Activated CD8-positive, alpha-beta memory T cell treated with anti-CD3 and anti-CD28 coated beads, Interleukin-2, amount 50 U/mL, for 1 hour (primary cell): ENCODE results near the gene LRRC1.

Source experiments
- DNase-seq: peaks from one replicate; pipeline ENCODE4 v3.0.0-alpha.2; 2020; ENCODE audit errors: extremely low read depth

The LRRC1 gene

DNA sequence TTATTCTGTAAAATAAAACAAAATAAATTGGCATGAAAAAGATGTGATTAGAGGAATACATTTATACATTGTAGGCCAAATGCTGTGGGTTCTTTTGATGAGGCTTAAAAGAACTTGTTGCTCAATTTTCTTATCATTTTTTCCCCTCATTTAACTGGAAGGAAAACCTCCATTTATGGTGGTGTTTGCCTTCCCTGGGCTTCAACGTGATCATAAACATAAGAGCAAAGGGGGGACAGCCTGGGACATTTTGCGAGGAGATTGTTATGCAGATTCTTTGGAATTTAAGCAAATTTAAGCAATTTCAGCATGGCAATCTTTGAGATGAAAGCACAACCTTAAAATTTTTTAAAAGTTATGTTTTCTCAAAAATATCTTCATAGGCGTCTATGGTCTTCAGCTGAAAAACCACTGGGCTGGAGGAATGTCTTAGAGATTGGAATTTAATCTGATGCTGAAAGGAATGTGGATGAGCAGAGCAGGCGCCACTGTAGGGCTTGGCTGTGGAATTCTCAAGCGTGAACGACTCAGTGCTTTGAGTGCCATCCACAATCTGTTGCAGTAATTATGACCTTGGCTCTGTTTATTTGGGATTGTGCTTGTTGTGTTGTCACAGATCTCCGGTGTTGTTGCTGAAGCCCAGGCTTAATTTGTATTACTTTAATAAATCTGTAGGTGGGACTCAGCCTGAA, 167.0 kb downstream of the LRRC1 start:
- DNase-seq: no peak

DNA sequence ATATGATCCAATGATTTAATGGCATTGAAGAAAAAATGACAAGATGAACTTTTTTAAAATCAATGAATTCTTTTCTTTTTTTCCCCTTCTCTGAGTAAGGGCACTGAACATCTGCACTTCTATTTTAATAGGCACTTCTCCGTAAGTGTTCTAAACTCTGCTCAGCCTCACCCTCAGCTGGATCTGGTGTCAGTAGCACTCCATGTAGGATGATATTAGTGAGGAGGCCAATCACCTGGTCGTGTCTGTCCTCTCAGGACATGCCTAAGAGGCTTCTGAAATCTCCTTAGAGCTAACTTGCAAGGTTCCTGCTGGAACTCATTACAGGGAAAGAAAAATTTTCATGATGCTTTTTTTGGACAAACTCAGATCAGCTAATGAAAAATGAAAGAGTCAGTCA, 167.8 kb downstream of the LRRC1 start:
- DNase-seq: no peak

DNA sequence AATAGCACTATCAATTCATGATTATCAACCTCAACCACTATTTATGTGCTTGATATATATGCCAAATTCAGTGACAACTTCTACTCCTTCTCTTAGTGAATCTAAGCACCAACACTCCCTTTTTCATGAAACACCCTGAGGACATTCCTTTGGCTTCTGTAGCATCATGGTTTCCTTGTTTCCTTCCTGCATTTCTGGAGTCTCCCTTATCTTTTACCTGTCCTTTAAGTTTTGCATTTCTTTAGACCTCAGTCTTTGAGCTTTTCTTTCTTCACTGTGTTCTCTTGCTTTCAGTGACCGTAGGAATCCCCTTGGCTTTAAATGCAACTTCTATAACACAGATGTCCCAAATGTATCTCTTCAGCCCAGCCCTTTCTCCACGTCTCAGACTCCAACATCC, 172.6 kb downstream of the LRRC1 start:
- DNase-seq: no peak
